HEK293 (cell line): ENCODE results near the gene TEF.
A peak's percentile ranks its signal among the peaks of the same experiment; 100 is the strongest.

Experiments used
- CTCF ChIA-PET: fragments of 350-600 bp; formaldehyde crosslinking; extraction: SDS; loops from one replicate; lab custom pipeline; 2021; ENCODE audit warnings: antibody characterized with exemption; lab: Yijun Ruan, JAX
- POLR2A ChIA-PET: fragments of 300-600 bp; formaldehyde crosslinking; extraction: SDS; loops from one replicate; lab custom pipeline; 2020; ENCODE audit warnings: antibody characterized with exemption, inconsistent platforms; lab: Yijun Ruan, JAX
- H3K27ac ChIP-seq: fragments of 200-500 bp; sonication (Bioruptor generic); 2 replicates; pipeline ENCODE4 v1.5.1; 2014; ENCODE audit warnings: low read depth, low read length, control low read depth, inconsistent platforms; ENCODE audit errors: extremely low read depth
- H3K36me3 ChIP-seq, 2 experiments: fragments of 200-500 bp in 1 of 2; sonication (Bioruptor generic) in 1 of 2; 1 replicate in 1 of 2; 2 replicates in 1 of 2; pipeline ENCODE4 v1.5.1; 2014 to 2017; ENCODE audit warnings: inconsistent platforms in 2 of 2, low read length in 2 of 2; ENCODE audit not compliant: control insufficient read depth in 2 of 2, insufficient read depth in 1 of 2
- H3K4me1 ChIP-seq: fragments of 200-500 bp; sonication (Bioruptor generic); 2 replicates; pipeline ENCODE4 v1.5.1; 2014; ENCODE audit warnings: mild to moderate bottlenecking, low read length, inconsistent platforms; ENCODE audit not compliant: control insufficient read depth, insufficient read depth
- H3K4me3 ChIP-seq: 2 replicates; pipeline ENCODE4 v1.5.1; 2011; ENCODE audit warnings: low read depth, mild to moderate bottlenecking, control low read depth, low read length, moderate library complexity
- H3K9me3 ChIP-seq: fragments of 200-500 bp; sonication (Bioruptor generic); 2 replicates; pipeline ENCODE4 v1.5.1; 2014; ENCODE audit warnings: low read depth, low read length, inconsistent platforms; ENCODE audit not compliant: control insufficient read depth, insufficient read depth
- GLI2 ChIP-seq: fragments of 450-650 bp; formaldehyde crosslinking; IDR thresholded peaks from 2 replicates; pipeline ENCODE4; 2017; ENCODE audit warnings: missing biosample characterization, missing genetic modification characterization, low read depth, borderline replicate concordance
- GLIS2 ChIP-seq: fragments of 450-650 bp; formaldehyde crosslinking; IDR thresholded peaks from 2 replicates; pipeline ENCODE4 v1.5.1; 2016; ENCODE audit warnings: missing biosample characterization, missing genetic modification characterization
- KLF7 ChIP-seq: fragments of 450-650 bp; formaldehyde crosslinking; IDR thresholded peaks from 2 replicates; pipeline ENCODE4 v1.5.1; 2016; ENCODE audit warnings: missing biosample characterization, missing genetic modification characterization, borderline replicate concordance
- KLF8 ChIP-seq: fragments of 450-650 bp; formaldehyde crosslinking; IDR thresholded peaks from 2 replicates; pipeline ENCODE4 v1.5.1; 2016; ENCODE audit warnings: missing biosample characterization, missing genetic modification characterization
- MZF1 ChIP-seq: fragments of 450-650 bp; formaldehyde crosslinking; IDR thresholded peaks from 2 replicates; pipeline ENCODE4 v1.5.1; 2017; ENCODE audit warnings: missing biosample characterization, missing genetic modification characterization, borderline replicate concordance
- OSR2 ChIP-seq: fragments of 450-650 bp; formaldehyde crosslinking; IDR thresholded peaks from 2 replicates; pipeline ENCODE4 v1.5.1; 2016; ENCODE audit warnings: missing biosample characterization, missing genetic modification characterization
- SALL2 ChIP-seq: fragments of 450-650 bp; formaldehyde crosslinking; IDR thresholded peaks from 2 replicates; pipeline ENCODE4 v1.5.0; 2017; ENCODE audit warnings: missing biosample characterization, mild to moderate bottlenecking, missing genetic modification characterization, borderline replicate concordance
- SCRT1 ChIP-seq: fragments of 450-650 bp; formaldehyde crosslinking; IDR thresholded peaks from 2 replicates; pipeline ENCODE4 v1.5.1; 2016; ENCODE audit warnings: missing biosample characterization, missing genetic modification characterization, borderline replicate concordance
- ZBTB20 ChIP-seq: fragments of 450-650 bp; formaldehyde crosslinking; IDR thresholded peaks from 2 replicates; pipeline ENCODE4 v1.5.1; 2016; ENCODE audit warnings: missing biosample characterization, missing genetic modification characterization
- ZNF16 ChIP-seq: fragments of 450-650 bp; formaldehyde crosslinking; IDR thresholded peaks from 2 replicates; pipeline ENCODE4 v1.5.1; 2016; ENCODE audit warnings: low read depth, missing biosample characterization, missing genetic modification characterization
- ZNF2 ChIP-seq: fragments of 450-650 bp; formaldehyde crosslinking; IDR thresholded peaks from 2 replicates; pipeline ENCODE4 v1.5.1; 2016; ENCODE audit warnings: missing biosample characterization, missing genetic modification characterization
- ZNF248 ChIP-seq: fragments of 450-650 bp; formaldehyde crosslinking; IDR thresholded peaks from 2 replicates; pipeline ENCODE4 v1.5.1; 2017; ENCODE audit warnings: missing biosample characterization, missing genetic modification characterization
- ZNF37A ChIP-seq: fragments of 450-650 bp; IDR thresholded peaks from 2 replicates; pipeline ENCODE4 v1.5.1; 2018; ENCODE audit warnings: missing biosample characterization, missing genetic modification characterization
- ZNF394 ChIP-seq: fragments of 450-650 bp; formaldehyde crosslinking; IDR thresholded peaks from 2 replicates; pipeline ENCODE4 v1.5.1; 2016; ENCODE audit warnings: missing biosample characterization, missing genetic modification characterization, mild to moderate bottlenecking, moderate library complexity, borderline replicate concordance
- ZNF561 ChIP-seq: fragments of 450-650 bp; IDR thresholded peaks from 2 replicates; pipeline ENCODE4 v1.5.1; 2018; ENCODE audit warnings: missing biosample characterization, missing genetic modification characterization, borderline replicate concordance
- ZNF626 ChIP-seq: fragments of 450-650 bp; sonication (Bioruptor Pico); formaldehyde crosslinking; IDR thresholded peaks from 2 replicates; pipeline ENCODE4 v1.5.1; 2018; ENCODE audit warnings: missing biosample characterization, missing genetic modification characterization, inconsistent platforms
- ZNF654 ChIP-seq: fragments of 450-650 bp; formaldehyde crosslinking; IDR thresholded peaks from 2 replicates; pipeline ENCODE4 v1.5.1; 2016; ENCODE audit warnings: low read depth, missing biosample characterization, missing genetic modification characterization
- ZNF658 ChIP-seq: fragments of 450-650 bp; formaldehyde crosslinking; IDR thresholded peaks from 2 replicates; pipeline ENCODE4; 2016; ENCODE audit warnings: missing biosample characterization, missing genetic modification characterization
- ZNF747 ChIP-seq: fragments of 450-650 bp; formaldehyde crosslinking; IDR thresholded peaks from 2 replicates; pipeline ENCODE4 v1.5.1; 2016; ENCODE audit warnings: missing biosample characterization, missing genetic modification characterization
- ZNF791 ChIP-seq: fragments of 450-650 bp; formaldehyde crosslinking; IDR thresholded peaks from 2 replicates; pipeline ENCODE4 v1.5.1; 2016; ENCODE audit warnings: missing biosample characterization, missing genetic modification characterization
- TF ChIP-seq, protein P1 (sequence below): fragments of 450-650 bp; formaldehyde crosslinking; IDR thresholded peaks from 2 replicates; pipeline ENCODE4 v1.5.1; 2016; ENCODE audit warnings: missing biosample characterization, missing genetic modification characterization
- TF ChIP-seq, protein P2 (sequence below): fragments of 450-650 bp; formaldehyde crosslinking; IDR thresholded peaks from 2 replicates; pipeline ENCODE4 v1.5.1; 2016; ENCODE audit warnings: missing biosample characterization, missing genetic modification characterization, low read depth
- TF ChIP-seq, protein P3 (sequence below): fragments of 450-650 bp; formaldehyde crosslinking; IDR thresholded peaks from 2 replicates; pipeline ENCODE4 v1.5.1; 2017; ENCODE audit warnings: missing biosample characterization, missing genetic modification characterization
- TF ChIP-seq, protein P4 (sequence below): fragments of 450-650 bp; formaldehyde crosslinking; IDR thresholded peaks from 2 replicates; pipeline ENCODE4 v1.5.1; 2016; ENCODE audit warnings: missing biosample characterization, missing genetic modification characterization
- TF ChIP-seq, protein P5 (sequence below): fragments of 450-650 bp; formaldehyde crosslinking; IDR thresholded peaks from 2 replicates; pipeline ENCODE4 v1.5.1; 2016; ENCODE audit warnings: missing biosample characterization, missing genetic modification characterization

The TEF gene

DNA sequence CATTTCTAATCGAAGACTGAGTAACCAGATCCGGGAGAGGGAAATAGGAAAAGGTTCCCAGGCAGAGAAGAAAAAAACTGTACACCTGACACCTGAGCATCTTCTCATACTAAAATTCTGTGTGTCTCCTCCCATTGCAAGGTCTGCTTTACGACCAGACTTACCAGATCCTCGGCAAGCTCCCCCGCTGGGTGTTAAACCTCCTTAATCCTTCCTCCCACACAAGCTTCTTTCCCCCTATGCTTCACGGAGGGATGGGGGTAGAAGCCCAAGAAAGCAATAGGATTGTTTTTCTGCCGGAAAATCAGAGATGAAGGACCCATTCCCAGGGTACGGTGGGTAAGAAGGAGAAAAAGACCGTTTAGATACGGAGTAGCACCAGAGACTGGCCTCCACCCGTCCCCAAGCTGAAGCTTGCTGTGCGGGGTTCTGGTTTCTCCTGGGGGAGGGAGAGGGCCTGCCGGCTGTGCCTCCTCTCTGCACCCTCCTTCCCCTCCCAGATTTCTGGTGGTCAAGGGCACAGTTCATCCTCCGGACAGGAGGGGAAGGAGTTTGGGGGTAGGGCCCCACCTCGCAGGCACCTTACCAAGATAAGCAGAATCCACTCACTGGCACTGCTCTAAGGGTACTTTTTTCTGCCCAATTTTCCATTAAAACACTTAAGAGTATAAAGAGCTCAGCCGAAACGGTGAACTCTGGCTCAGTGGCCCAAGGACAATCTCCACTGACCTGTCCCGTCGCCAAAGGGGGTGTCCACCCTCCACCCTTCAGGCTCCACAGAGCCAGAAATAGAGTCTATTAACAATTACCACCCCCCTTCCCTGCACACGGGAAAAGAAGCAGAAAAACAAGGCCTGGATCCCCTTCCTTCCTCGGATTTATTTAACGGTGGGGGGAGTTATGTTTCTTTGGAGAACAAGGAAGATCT lies 63.7 kb downstream of the TEF start (continued):
- TF ChIP-seq GLI2 (tag by site-specific recombination) (no peak; the same call in 1 of the 2 replicates), ZNF658 (tag by site-specific recombination) (no peak), ZNF791 (tag by site-specific recombination) (no peak), ZNF561 (no peak), ZNF248 (no peak), ZNF2 (tag by site-specific recombination) (no peak), ZNF16 (tag by site-specific recombination) (no peak), ZNF654 (no peak), ZNF747 (no peak), ZNF37A (no peak), SALL2 (tag by site-specific recombination) (no peak), OSR2 (tag by site-specific recombination) (peak; percentile 63; the same call in 1 of the 2 replicates)
- TF ChIP-seq, protein P1, sequence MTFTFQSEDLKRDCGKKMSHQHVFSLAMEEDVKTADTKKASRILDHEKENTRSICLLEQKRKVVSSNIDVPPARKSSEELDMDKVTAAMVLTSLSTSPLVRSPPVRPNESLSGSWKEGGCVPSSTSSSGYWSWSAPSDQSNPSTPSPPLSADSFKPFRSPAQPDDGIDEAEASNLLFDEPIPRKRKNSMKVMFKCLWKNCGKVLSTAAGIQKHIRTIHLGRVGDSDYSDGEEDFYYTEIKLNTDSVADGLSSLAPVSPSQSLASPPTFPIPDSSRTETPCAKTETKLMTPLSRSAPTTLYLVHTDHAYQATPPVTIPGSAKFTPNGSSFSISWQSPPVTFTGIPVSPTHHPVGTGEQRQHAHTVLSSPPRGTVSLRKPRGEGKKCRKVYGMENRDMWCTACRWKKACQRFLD (tag by site-specific recombination), result no peak

DNA sequence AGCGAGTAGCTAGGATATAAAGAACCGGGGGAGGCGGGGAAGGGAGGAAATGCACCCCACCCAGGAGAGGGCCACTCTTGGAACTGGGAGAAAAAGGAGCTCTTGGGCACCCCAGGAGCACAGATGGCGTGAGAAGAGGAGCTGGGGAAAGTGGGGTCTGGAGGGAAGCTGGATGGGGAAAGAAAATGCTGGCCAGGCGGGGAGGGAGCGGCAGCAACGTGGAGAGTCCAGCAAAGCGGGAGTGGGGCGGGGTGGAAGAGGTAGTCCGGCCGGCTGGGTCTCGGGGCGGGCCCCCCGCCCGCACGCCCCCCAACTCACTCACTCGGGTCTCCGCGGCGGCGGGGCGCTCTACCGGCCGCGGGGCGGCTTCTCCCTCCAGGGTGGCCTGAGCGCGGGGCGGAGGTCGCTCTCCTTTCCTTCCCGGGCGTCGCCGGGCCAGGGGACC lies 64.3 kb downstream of the TEF start:
- H3K4me3 ChIP-seq, result peak overlapping the region; percentile 90
- POLR2A ChIA-PET, result interaction anchor here (0.5 to 8.3 kb wide), 44 partner anchors 8 to 590 kb away, joined by 3 to 214 read pairs (median 5); partner anchors contain the start of genes ACO2, CSDC2, DESI1 and PHF5A
- CTCF ChIA-PET, result interaction anchor here (0.6 to 5.3 kb wide), 7 partner anchors 9 to 80 kb away, joined by 3 to 33 read pairs (median 5); partner anchors contain the start of gene PHF5A
- TF ChIP-seq, protein P2, sequence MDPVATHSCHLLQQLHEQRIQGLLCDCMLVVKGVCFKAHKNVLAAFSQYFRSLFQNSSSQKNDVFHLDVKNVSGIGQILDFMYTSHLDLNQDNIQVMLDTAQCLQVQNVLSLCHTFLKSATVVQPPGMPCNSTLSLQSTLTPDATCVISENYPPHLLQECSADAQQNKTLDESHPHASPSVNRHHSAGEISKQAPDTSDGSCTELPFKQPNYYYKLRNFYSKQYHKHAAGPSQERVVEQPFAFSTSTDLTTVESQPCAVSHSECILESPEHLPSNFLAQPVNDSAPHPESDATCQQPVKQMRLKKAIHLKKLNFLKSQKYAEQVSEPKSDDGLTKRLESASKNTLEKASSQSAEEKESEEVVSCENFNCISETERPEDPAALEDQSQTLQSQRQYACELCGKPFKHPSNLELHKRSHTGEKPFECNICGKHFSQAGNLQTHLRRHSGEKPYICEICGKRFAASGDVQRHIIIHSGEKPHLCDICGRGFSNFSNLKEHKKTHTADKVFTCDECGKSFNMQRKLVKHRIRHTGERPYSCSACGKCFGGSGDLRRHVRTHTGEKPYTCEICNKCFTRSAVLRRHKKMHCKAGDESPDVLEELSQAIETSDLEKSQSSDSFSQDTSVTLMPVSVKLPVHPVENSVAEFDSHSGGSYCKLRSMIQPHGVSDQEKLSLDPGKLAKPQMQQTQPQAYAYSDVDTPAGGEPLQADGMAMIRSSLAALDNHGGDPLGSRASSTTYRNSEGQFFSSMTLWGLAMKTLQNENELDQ, result no peak
- TF ChIP-seq ZNF394 (tag by site-specific recombination) (no peak), MZF1 (tag by site-specific recombination) (peak; percentile 54), KLF7 (tag by site-specific recombination) (peak; percentile 52; the same call in 1 of the 2 replicates), ZNF626 (tag by site-specific recombination) (no peak), SCRT1 (tag by site-specific recombination) (no peak), KLF8 (peak; percentile 41), ZBTB20 (peak; percentile 42), GLIS2 (tag by site-specific recombination) (peak; percentile 53)
- TF ChIP-seq, protein P3, sequence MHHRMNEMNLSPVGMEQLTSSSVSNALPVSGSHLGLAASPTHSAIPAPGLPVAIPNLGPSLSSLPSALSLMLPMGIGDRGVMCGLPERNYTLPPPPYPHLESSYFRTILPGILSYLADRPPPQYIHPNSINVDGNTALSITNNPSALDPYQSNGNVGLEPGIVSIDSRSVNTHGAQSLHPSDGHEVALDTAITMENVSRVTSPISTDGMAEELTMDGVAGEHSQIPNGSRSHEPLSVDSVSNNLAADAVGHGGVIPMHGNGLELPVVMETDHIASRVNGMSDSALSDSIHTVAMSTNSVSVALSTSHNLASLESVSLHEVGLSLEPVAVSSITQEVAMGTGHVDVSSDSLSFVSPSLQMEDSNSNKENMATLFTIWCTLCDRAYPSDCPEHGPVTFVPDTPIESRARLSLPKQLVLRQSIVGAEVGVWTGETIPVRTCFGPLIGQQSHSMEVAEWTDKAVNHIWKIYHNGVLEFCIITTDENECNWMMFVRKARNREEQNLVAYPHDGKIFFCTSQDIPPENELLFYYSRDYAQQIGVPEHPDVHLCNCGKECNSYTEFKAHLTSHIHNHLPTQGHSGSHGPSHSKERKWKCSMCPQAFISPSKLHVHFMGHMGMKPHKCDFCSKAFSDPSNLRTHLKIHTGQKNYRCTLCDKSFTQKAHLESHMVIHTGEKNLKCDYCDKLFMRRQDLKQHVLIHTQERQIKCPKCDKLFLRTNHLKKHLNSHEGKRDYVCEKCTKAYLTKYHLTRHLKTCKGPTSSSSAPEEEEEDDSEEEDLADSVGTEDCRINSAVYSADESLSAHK (tag by site-specific recombination), result no peak
- TF ChIP-seq, protein P4, sequence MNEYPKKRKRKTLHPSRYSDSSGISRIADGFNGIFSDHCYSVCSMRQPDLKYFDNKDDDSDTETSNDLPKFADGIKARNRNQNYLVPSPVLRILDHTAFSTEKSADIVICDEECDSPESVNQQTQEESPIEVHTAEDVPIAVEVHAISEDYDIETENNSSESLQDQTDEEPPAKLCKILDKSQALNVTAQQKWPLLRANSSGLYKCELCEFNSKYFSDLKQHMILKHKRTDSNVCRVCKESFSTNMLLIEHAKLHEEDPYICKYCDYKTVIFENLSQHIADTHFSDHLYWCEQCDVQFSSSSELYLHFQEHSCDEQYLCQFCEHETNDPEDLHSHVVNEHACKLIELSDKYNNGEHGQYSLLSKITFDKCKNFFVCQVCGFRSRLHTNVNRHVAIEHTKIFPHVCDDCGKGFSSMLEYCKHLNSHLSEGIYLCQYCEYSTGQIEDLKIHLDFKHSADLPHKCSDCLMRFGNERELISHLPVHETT (tag by site-specific recombination), result peak; percentile 25; the same call in 1 of the 2 replicates
- TF ChIP-seq, protein P5, sequence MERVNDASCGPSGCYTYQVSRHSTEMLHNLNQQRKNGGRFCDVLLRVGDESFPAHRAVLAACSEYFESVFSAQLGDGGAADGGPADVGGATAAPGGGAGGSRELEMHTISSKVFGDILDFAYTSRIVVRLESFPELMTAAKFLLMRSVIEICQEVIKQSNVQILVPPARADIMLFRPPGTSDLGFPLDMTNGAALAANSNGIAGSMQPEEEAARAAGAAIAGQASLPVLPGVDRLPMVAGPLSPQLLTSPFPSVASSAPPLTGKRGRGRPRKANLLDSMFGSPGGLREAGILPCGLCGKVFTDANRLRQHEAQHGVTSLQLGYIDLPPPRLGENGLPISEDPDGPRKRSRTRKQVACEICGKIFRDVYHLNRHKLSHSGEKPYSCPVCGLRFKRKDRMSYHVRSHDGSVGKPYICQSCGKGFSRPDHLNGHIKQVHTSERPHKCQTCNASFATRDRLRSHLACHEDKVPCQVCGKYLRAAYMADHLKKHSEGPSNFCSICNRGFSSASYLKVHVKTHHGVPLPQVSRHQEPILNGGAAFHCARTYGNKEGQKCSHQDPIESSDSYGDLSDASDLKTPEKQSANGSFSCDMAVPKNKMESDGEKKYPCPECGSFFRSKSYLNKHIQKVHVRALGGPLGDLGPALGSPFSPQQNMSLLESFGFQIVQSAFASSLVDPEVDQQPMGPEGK (tag by site-specific recombination), result peak; percentile 85
- TF ChIP-seq, all 188 proteins: peak for 7
- H3K9me3 ChIP-seq, result no peaks in the 10 kb centered on the region
- H3K36me3 ChIP-seq, result peaks cover 8 to 35% of the 10 kb centered on the region in 2 experiments
- H3K27ac ChIP-seq, result peak overlapping the region; percentile 100
- no peaks in the 10 kb centered on the region for H3K4me1 ChIP-seq
